Measurements from ENCODE around the gene CEBPE. TPM values are rescaled to one million over a fixed set of nuclear protein-coding genes. Genes with fewer than 3 reads are reported as not detected.

CEBPE gene
- total and polyA plus RNA-seq, 11 donors = 0.18 to 0.32 (median 0.24) TPM; not detected in 8

GRCh38 chr14:23113431-23114119 lies 5.5 kb downstream of the CEBPE start:
- ATAC-seq (peak in 1 of 4 donors; percentile 16), DNase-seq (no peak)
- TF ChIP-seq POLR2A (IDR thresholded peaks at IDR 0.05) (no peak), CTCF (IDR thresholded peaks at IDR 0.05) (no peak)
- intact Hi-C loops (cut with DNase I) = loop anchor here in 2 of 10 donors (5.0 kb wide), 1 partner anchor 41 kb away; no protein-coding TSS in a partner anchor
- peaks cover 0 to 23% (median 0%) of the 10 kb centered on the region in 12 donors for H3K4me1 ChIP-seq
- peaks cover 0 to 15% (median 0%) of the 10 kb centered on the region in 9 donors for H3K27me3 ChIP-seq
- H3K27ac ChIP-seq = peak overlapping the region in 1 of 12 donors; percentile 8
- H3K9me3 ChIP-seq = no peaks in the 10 kb centered on the region
- H3K36me3 ChIP-seq = no peaks in the 10 kb centered on the region
- WGBS, 4 donors = 48 to 66% (median 51%) methylated on average over 8 to 10 of the region's 10 CpGs
- H3K4me3 ChIP-seq = no peak overlapping the region

GRCh38 chr14:23112359-23113178 lies 6.5 kb downstream of the CEBPE start:
- ATAC-seq (peak in 1 of 4 donors; percentile 23), DNase-seq (no peak)
- H3K36me3 ChIP-seq = no peaks in the 10 kb centered on the region
- intact Hi-C loops (cut with DNase I) = loop anchor here in 2 of 10 donors (5.0 kb wide), 1 partner anchor 40 kb away; no protein-coding TSS in a partner anchor
- WGBS, 4 donors = 50 to 62% (median 53%) methylated on average over 12 of the region's 12 CpGs
- H3K27ac ChIP-seq = no peak overlapping the region
- TF ChIP-seq CTCF (IDR thresholded peaks at IDR 0.05) = no peak
- TF ChIP-seq POLR2A (IDR thresholded peaks at IDR 0.05) = no peak
- H3K4me1 ChIP-seq = peaks cover 0 to 22% (median 0%) of the 10 kb centered on the region in 12 donors
- H3K4me3 ChIP-seq = no peak overlapping the region
- no peaks in the 10 kb centered on the region for H3K9me3 ChIP-seq
- H3K27me3 ChIP-seq = peaks cover 0 to 15% (median 0%) of the 10 kb centered on the region in 9 donors

GRCh38 chr14:23110579-23111365 lies 8.3 kb downstream of the CEBPE start:
- Histone ChIP-seq H3K36me3 (no peaks in the 10 kb centered on the region), H3K4me1 (peaks cover 0 to 26% (median 0%) of the 10 kb centered on the region in 12 donors), H3K27me3 (peaks cover 0 to 12% (median 0%) of the 10 kb centered on the region in 9 donors), H3K4me3 (no peak overlapping the region), H3K9me3 (no peaks in the 10 kb centered on the region), H3K27ac (no peak overlapping the region)
- TF ChIP-seq CTCF (IDR thresholded peaks at IDR 0.05) (no peak), POLR2A (IDR thresholded peaks at IDR 0.05) (no peak)
- 50 to 58% (median 56%) methylated on average over 5 of the region's 5 CpGs for WGBS, 4 donors
- no peak for DNase-seq
- no peak for ATAC-seq
- intact Hi-C loops (cut with DNase I) = loop anchor here in 2 of 10 donors (5.0 kb wide), 1 partner anchor 38 kb away; no protein-coding TSS in a partner anchor
